Duodenal mucosa (tissue), 2 donors: ENCODE data around the gene RAB10.
"Not testable (repeated sequence)": the region's sequence is repeated elsewhere in the genome, so short reads cannot be mapped to it uniquely, and the experiment has no call there.

Source experiments
- H3K27ac ChIP-seq: one replicate; pipeline ENCODE4 v1.7.0; 2013; ENCODE audit warnings: low read depth, low read length
- H3K27me3 ChIP-seq, 2 donors: one replicate each; pipeline ENCODE4 v1.7.0; 2013; ENCODE audit warnings: low read length in 2 of 2, control low read depth in 1 of 2; ENCODE audit not compliant: insufficient read depth in 2 of 2, control insufficient read depth in 1 of 2
- H3K36me3 ChIP-seq, 2 donors: one replicate each; pipeline ENCODE4 v1.7.0; 2013; ENCODE audit warnings: low read length in 2 of 2, control low read depth in 1 of 2; ENCODE audit not compliant: insufficient read depth in 2 of 2, control insufficient read depth in 1 of 2
- H3K4me1 ChIP-seq, 2 donors: one replicate each; pipeline ENCODE4 v1.7.0; 2013; ENCODE audit warnings: low read length in 2 of 2, control low read depth in 1 of 2; ENCODE audit not compliant: insufficient read depth in 2 of 2, control insufficient read depth in 1 of 2
- H3K4me3 ChIP-seq, 2 donors: one replicate each; pipeline ENCODE4 v1.7.0; 2013; ENCODE audit warnings: low read length in 2 of 2, low read depth in 1 of 2
- H3K9ac ChIP-seq, 2 donors: one replicate each; pipeline ENCODE4 v1.7.0; 2013; ENCODE audit warnings: low read length in 2 of 2, low read depth in 1 of 2
- H3K9me3 ChIP-seq, 2 donors: one replicate each; pipeline ENCODE4 v1.7.0; 2013; ENCODE audit warnings: low read length in 2 of 2, control low read depth in 1 of 2; ENCODE audit not compliant: control insufficient read depth in 1 of 2

The RAB10 gene

DNA sequence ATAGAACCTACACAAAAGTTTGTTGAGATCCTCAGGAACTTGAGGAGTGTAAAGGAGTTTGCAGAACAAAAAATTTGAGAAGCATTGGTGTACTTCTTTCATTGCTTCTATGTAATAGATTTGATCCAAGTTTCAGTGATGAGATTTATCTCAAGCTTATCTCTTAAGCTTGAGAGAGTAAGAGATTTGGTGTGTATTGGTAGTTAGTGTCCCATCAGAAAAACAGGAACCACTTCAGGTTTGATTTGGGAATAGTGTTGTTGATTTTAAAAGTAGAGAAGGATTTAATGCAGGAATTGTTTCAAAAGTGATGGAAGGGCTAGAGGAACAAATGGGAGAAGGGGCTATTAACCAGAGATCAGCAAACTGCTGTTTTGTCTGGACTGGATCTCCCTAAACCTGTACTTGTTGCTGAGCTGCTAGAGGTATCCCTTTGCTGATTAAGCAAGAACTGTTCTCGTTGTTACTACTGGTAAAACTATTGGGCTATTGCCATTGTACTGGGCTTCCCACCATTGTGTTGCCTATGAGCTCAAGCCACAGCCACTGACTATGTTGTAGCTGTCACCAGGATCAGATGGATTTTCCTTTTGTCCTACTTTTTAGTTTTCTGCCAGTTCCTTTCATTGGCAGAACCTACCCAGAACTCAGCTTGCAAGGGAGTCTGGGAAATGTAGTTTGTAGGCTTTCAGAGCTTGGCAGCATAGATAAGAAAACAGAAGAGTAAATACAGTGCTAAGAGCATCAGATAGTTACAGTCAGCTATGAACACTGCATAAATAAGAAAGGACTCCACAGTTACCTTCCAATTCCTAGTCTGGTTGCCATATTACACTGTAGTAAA is 39.3 kb downstream of the RAB10 start:
- H3K4me3 ChIP-seq, result no peak overlapping the region
- H3K9me3 ChIP-seq, result no peaks in the 10 kb centered on the region
- H3K27ac ChIP-seq, result no peak overlapping the region
- no peaks in the 10 kb centered on the region for H3K27me3 ChIP-seq
- no peaks in the 10 kb centered on the region for H3K36me3 ChIP-seq
- H3K9ac ChIP-seq, result no peak overlapping the region
- H3K4me1 ChIP-seq, result peaks cover 37 to 45% of the 10 kb centered on the region in 2 donors

DNA sequence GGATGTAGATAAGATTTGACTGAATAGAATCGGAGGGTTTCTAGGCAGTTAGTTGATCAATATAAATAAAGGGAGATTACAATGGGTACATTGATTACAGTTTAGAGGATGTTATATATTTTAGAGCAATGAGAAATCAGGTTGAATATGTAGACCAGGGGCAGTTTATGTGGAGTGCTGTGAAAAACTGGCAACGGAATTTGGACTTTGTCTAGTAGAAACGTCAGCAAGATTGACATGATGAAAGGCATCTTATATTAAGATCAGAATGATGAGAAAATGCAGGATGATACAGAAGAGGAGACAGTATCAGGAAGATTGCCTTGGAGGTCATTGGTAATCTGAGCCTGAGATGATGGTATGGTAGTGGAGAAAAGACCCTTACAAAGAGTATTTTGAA is 39.9 kb downstream of the RAB10 start:
- Histone ChIP-seq H3K27me3 (no peaks in the 10 kb centered on the region), H3K9me3 (no peaks in the 10 kb centered on the region), H3K9ac (no peak overlapping the region), H3K4me1 (peaks cover 31 to 39% of the 10 kb centered on the region in 2 donors), H3K4me3 (no peak overlapping the region), H3K27ac (no peak overlapping the region), H3K36me3 (no peaks in the 10 kb centered on the region)

DNA sequence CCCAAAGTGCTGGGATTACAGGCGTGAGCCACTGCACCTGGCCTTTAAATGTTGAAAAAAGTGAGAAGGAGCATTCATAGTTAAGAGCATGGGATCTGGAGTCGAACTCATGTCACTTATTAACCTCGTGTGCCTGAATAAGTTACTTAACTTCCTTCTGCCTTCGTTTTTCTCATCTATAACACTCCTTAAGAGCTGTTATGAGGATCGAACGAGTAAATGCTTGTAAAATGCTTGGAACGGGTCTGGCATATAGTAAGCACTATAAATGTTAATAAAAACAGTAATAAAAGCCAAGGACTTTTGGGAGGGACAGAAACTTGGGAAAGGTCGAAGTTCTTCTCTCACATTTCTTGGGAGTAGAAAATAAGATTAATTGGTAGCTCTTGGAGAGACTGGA is 40.8 kb downstream of the RAB10 start:
- Histone ChIP-seq H3K27me3 (no peaks in the 10 kb centered on the region), H3K4me3 (no peak overlapping the region), H3K4me1 (peaks cover 31 to 36% of the 10 kb centered on the region in 2 donors), H3K27ac (no peak overlapping the region), H3K9ac (no peak overlapping the region), H3K36me3 (no peaks in the 10 kb centered on the region), H3K9me3 (no peaks in the 10 kb centered on the region)

DNA sequence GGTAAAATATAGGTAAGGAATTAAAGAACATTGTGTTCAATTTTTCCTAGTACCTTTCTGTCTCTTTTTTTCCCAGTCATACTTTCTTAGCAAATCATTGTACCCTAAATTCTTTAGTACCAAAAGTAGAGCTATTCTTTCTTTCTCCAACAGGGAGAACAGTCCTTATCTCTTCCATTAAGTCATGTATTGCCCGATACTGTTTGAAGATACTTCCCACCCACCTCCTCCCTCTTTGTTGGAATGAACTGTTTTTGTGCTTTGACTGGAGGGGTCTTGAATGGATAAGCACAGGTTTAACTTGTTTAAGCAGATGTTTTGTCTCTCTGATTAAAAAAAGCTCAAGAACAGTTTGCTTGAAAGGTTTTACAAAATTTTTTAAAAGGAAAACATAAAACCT is 41.3 kb downstream of the RAB10 start:
- Histone ChIP-seq H3K4me1 (peaks cover 31 to 33% of the 10 kb centered on the region in 2 donors), H3K36me3 (peaks cover 0 to under 1% of the 10 kb centered on the region in 2 donors), H3K27ac (no peak overlapping the region), H3K27me3 (no peaks in the 10 kb centered on the region), H3K9ac (no peak overlapping the region), H3K4me3 (no peak overlapping the region), H3K9me3 (no peaks in the 10 kb centered on the region)

DNA sequence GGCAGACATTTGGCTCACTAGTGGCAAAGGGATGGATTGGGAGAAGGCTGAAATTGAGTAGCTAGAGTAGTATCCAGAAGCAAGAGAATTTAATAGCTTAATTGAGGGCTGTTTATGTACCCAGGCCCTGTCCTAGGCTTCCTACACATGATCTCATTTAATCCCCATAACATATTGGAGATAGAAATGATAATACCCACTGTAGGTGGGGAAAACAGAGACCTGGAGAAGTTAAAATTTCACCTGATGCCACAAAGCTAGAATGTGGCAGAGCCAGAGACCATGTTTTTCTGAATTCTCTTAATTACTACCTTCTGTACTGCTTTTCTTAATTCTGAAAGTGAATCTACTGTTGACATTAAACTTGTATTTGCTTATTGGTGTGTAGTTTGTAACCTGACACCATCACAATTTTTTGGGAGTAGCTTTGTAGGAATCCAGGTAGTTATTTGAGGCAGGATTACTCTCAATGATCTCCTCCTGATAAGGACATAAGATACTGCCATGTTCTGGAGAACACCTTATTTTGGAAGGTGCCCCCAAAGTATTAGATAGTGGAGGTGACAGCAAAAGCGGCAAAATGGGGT is 42.2 kb downstream of the RAB10 start:
- peaks cover 31 to 32% of the 10 kb centered on the region in 2 donors for H3K4me1 ChIP-seq
- peaks cover 5 to 8% of the 10 kb centered on the region in 2 donors for H3K9me3 ChIP-seq
- no peak overlapping the region for H3K9ac ChIP-seq
- no peaks in the 10 kb centered on the region for H3K27me3 ChIP-seq
- H3K27ac ChIP-seq, result no peak overlapping the region
- no peak overlapping the region for H3K4me3 ChIP-seq
- peaks cover 0 to 6% of the 10 kb centered on the region in 2 donors for H3K36me3 ChIP-seq

DNA sequence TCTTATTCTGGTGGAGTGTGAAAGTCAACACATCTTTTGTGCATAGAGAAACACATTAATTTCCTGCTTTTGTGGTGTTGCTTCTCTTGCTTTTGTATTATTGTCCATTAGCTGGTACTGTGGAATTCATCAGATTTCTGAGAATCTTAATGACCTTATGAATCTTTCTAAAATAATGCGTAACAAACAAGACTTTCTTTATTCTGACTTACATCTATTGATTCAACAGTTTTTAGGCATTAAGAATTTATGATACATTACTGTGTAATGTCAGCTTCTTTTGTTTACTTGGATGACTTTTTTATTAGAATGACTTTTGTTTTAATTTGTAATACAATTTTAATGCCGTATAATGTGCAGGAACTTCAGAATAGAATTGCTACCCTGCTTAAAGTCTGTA is 43.4 kb downstream of the RAB10 start:
- Histone ChIP-seq H3K27me3 (no peaks in the 10 kb centered on the region), H3K9ac (no peak overlapping the region), H3K4me1 (peaks cover 31 to 32% of the 10 kb centered on the region in 2 donors), H3K36me3 (peaks cover 0 to 6% of the 10 kb centered on the region in 2 donors), H3K27ac (no peak overlapping the region), H3K9me3 (peaks cover 10 to 11% of the 10 kb centered on the region in 2 donors), H3K4me3 (no peak overlapping the region)

DNA sequence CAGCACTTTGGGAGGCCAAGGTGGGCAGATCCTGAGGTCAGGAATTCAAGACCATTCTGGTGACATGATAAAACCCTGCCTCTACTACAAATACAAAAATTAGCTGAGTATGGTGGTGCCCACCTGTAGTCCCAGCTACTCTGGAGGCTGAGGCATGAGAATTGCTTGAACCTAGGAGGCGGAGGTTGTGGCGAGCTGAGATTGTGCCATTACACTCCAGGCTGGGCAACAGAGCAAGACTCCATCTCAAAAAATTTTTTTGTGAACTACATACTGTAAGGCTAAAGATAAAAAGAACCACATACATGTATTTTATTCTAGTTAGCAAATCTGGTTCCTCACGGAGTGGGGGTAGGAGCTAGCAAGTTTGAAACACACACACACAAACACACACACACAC is 45.1 kb downstream of the RAB10 start:
- no peak overlapping the region for H3K27ac ChIP-seq
- peaks cover 17 to 20% of the 10 kb centered on the region in 2 donors for H3K4me1 ChIP-seq
- no peak overlapping the region for H3K9ac ChIP-seq
- H3K27me3 ChIP-seq, result no peaks in the 10 kb centered on the region
- no peak overlapping the region for H3K4me3 ChIP-seq
- H3K9me3 ChIP-seq, result peaks cover 10 to 11% of the 10 kb centered on the region in 2 donors
- peaks cover 4 to 6% of the 10 kb centered on the region in 2 donors for H3K36me3 ChIP-seq

DNA sequence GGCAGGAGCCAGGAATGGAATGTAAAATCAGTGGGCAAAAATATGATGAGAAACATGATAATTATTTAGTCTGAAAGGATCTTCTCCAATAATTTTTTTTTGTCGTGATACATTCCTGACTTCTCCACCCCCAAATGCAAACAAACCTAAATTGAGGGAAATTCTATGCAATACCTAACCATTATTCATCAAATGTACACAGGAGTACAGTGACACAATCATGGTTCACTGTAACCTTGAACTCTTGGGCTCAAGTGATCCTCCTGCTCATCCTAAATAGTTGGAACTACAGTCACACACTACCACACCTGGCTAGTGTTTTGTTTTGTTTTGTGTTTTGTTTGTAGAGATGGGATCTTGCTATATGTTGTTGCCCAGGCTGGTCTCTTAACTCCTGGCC is 46.5 kb downstream of the RAB10 start:
- H3K36me3 ChIP-seq, result peaks cover 4 to 6% of the 10 kb centered on the region in 2 donors
- no peaks in the 10 kb centered on the region for H3K27me3 ChIP-seq
- H3K4me1 ChIP-seq, result peaks cover 4 to 11% of the 10 kb centered on the region in 2 donors
- no peak overlapping the region for H3K9ac ChIP-seq
- peaks cover 10 to 11% of the 10 kb centered on the region in 2 donors for H3K9me3 ChIP-seq
- H3K27ac ChIP-seq, result no peak overlapping the region
- H3K4me3 ChIP-seq, result no peak overlapping the region

DNA sequence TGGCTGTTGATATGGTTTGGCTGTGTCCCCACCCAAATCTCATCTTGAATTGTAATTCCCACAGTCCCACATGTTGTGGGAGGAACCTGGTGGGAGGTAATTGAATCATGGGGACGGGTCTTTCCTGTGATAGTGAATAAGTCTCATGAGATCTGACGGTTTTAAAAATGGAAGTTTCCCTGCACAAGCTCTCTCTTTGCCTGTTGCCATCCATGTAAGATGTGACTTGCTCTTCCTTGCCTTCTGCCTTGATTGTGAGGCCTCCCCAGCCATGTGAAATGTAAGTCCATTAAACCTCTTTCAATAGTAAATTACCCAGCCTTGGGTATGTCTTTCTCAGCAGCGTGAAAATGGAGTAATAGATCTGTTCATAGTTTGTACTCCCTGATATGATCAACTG is 47.0 kb downstream of the RAB10 start:
- peaks cover 10 to 11% of the 10 kb centered on the region in 2 donors for H3K9me3 ChIP-seq
- not testable (repeated sequence) for H3K36me3 ChIP-seq, H3K4me3 ChIP-seq, H3K27ac ChIP-seq, H3K9ac ChIP-seq, H3K4me1 ChIP-seq, H3K27me3 ChIP-seq

DNA sequence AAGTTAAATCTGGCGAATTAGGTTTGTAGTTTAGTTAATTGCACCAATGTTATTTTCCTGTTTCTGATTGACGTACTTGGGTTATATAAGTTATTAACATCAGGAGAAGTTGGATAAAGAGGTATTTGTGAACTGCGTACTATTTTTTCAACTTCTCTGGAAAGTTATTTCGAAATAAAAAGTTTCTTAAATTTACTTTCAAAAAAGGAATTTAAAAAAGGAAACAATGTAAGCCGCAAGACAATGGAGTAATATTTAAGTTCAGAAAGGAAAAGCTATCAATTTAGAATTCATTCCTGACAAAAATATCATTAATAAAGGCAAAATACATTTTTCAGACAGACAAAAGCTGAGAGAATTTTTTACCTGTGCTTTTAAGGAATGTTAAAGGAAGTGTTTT is 47.7 kb downstream of the RAB10 start:
- Histone ChIP-seq H3K4me1 (no peaks in the 10 kb centered on the region), H3K9me3 (peaks cover 10 to 11% of the 10 kb centered on the region in 2 donors), H3K36me3 (peaks cover 4 to 6% of the 10 kb centered on the region in 2 donors), H3K4me3 (no peak overlapping the region), H3K27ac (no peak overlapping the region), H3K27me3 (no peaks in the 10 kb centered on the region), H3K9ac (no peak overlapping the region)
